ENCODE measurements around the gene MGLL.

MGLL gene

GRCh38 chr3:127746400-127747057, 75.8 kb downstream of the MGLL start:
- no peak for DNase-seq (ENCODE audit: low read depth, low spot score)
- no peak overlapping the region for H3K9ac ChIP-seq (ENCODE audit: insufficient read length)
- H3K9me3 ChIP-seq (ENCODE audit: low read depth, low read length): no peaks in the 10 kb centered on the region
- no peaks in the 10 kb centered on the region for H3K36me3 ChIP-seq (ENCODE audit: insufficient read depth, low read length)
- H3K27ac ChIP-seq: no peak overlapping the region
- H3K4me3 ChIP-seq: no peak overlapping the region
- TF ChIP-seq FOXP2 (optimal IDR thresholded peaks at IDR 0.05; ENCODE audit: control extremely low read depth, extremely low read length, insufficient read depth): no peak
- no peak for TF ChIP-seq EZH2 (IDR thresholded peaks at IDR 0.05)
- TF ChIP-seq POLR2AphosphoS5 (IDR thresholded peaks at IDR 0.05; ENCODE audit: borderline replicate concordance, low read depth, low read length): no peak

GRCh38 chr3:127745656-127746399, 76.5 kb downstream of the MGLL start:
- Histone ChIP-seq H3K36me3 (ENCODE audit: insufficient read depth, low read length) (no peaks in the 10 kb centered on the region), H3K27ac (no peak overlapping the region), H3K4me3 (no peak overlapping the region), H3K9me3 (ENCODE audit: low read depth, low read length) (no peaks in the 10 kb centered on the region), H3K9ac (ENCODE audit: insufficient read length) (no peak overlapping the region)
- TF ChIP-seq POLR2AphosphoS5 (IDR thresholded peaks at IDR 0.05; ENCODE audit: borderline replicate concordance, low read depth, low read length) (no peak), EZH2 (IDR thresholded peaks at IDR 0.05) (no peak), FOXP2 (optimal IDR thresholded peaks at IDR 0.05; ENCODE audit: control extremely low read depth, extremely low read length, insufficient read depth) (no peak)
- no peak for DNase-seq (ENCODE audit: low read depth, low spot score)

GRCh38 chr3:127744875-127745274, 77.4 kb downstream of the MGLL start:
- DNase-seq (ENCODE audit: low read depth, low spot score): no peak
- H3K9me3 ChIP-seq (ENCODE audit: low read depth, low read length): no peaks in the 10 kb centered on the region
- H3K36me3 ChIP-seq (ENCODE audit: insufficient read depth, low read length): no peaks in the 10 kb centered on the region
- TF ChIP-seq FOXP2 (optimal IDR thresholded peaks at IDR 0.05; ENCODE audit: control extremely low read depth, extremely low read length, insufficient read depth) (no peak), POLR2AphosphoS5 (IDR thresholded peaks at IDR 0.05; ENCODE audit: borderline replicate concordance, low read depth, low read length) (no peak), EZH2 (IDR thresholded peaks at IDR 0.05) (no peak)
- H3K27ac ChIP-seq: no peak overlapping the region
- H3K9ac ChIP-seq (ENCODE audit: insufficient read length): no peak overlapping the region
- H3K4me3 ChIP-seq: no peak overlapping the region

GRCh38 chr3:127744253-127744815, 78.0 kb downstream of the MGLL start:
- Histone ChIP-seq H3K4me3 (no peak overlapping the region), H3K27ac (no peak overlapping the region), H3K9me3 (ENCODE audit: low read depth, low read length) (no peaks in the 10 kb centered on the region), H3K9ac (ENCODE audit: insufficient read length) (no peak overlapping the region), H3K36me3 (ENCODE audit: insufficient read depth, low read length) (no peaks in the 10 kb centered on the region)
- no peak for DNase-seq (ENCODE audit: low read depth, low spot score)
- no peak for TF ChIP-seq EZH2 (IDR thresholded peaks at IDR 0.05)
- TF ChIP-seq FOXP2 (optimal IDR thresholded peaks at IDR 0.05; ENCODE audit: control extremely low read depth, extremely low read length, insufficient read depth): no peak
- no peak for TF ChIP-seq POLR2AphosphoS5 (IDR thresholded peaks at IDR 0.05; ENCODE audit: borderline replicate concordance, low read depth, low read length)

GRCh38 chr3:127743351-127744252, 78.7 kb downstream of the MGLL start:
- DNase-seq (ENCODE audit: low read depth, low spot score): no peak
- Histone ChIP-seq H3K9ac (ENCODE audit: insufficient read length) (no peak overlapping the region), H3K27ac (no peak overlapping the region), H3K9me3 (ENCODE audit: low read depth, low read length) (no peaks in the 10 kb centered on the region), H3K36me3 (ENCODE audit: insufficient read depth, low read length) (no peaks in the 10 kb centered on the region), H3K4me3 (no peak overlapping the region)
- TF ChIP-seq POLR2AphosphoS5 (IDR thresholded peaks at IDR 0.05; ENCODE audit: borderline replicate concordance, low read depth, low read length): no peak
- no peak for TF ChIP-seq FOXP2 (optimal IDR thresholded peaks at IDR 0.05; ENCODE audit: control extremely low read depth, extremely low read length, insufficient read depth)
- no peak for TF ChIP-seq EZH2 (IDR thresholded peaks at IDR 0.05)

GRCh38 chr3:127742580-127742979, 79.7 kb downstream of the MGLL start:
- no peak for DNase-seq (ENCODE audit: low read depth, low spot score)

GRCh38 chr3:127741690-127742089, 80.6 kb downstream of the MGLL start:
- no peak overlapping the region for H3K9ac ChIP-seq (ENCODE audit: insufficient read length)
- no peak overlapping the region for H3K4me3 ChIP-seq
- no peak for DNase-seq (ENCODE audit: low read depth, low spot score)
- TF ChIP-seq EZH2 (IDR thresholded peaks at IDR 0.05) (no peak), FOXP2 (optimal IDR thresholded peaks at IDR 0.05; ENCODE audit: control extremely low read depth, extremely low read length, insufficient read depth) (no peak), POLR2AphosphoS5 (IDR thresholded peaks at IDR 0.05; ENCODE audit: borderline replicate concordance, low read depth, low read length) (no peak)
- no peaks in the 10 kb centered on the region for H3K36me3 ChIP-seq (ENCODE audit: insufficient read depth, low read length)
- no peak overlapping the region for H3K27ac ChIP-seq
- H3K9me3 ChIP-seq (ENCODE audit: low read depth, low read length): no peaks in the 10 kb centered on the region

More at GRCh38 chr3:127742580-127742979, 79.7 kb downstream of the MGLL start:
- Histone ChIP-seq H3K9ac (ENCODE audit: insufficient read length) (no peak overlapping the region), H3K27ac (no peak overlapping the region), H3K36me3 (ENCODE audit: insufficient read depth, low read length) (no peaks in the 10 kb centered on the region), H3K4me3 (no peak overlapping the region), H3K9me3 (ENCODE audit: low read depth, low read length) (no peaks in the 10 kb centered on the region)
- TF ChIP-seq EZH2 (IDR thresholded peaks at IDR 0.05) (no peak), POLR2AphosphoS5 (IDR thresholded peaks at IDR 0.05; ENCODE audit: borderline replicate concordance, low read depth, low read length) (no peak), FOXP2 (optimal IDR thresholded peaks at IDR 0.05; ENCODE audit: control extremely low read depth, extremely low read length, insufficient read depth) (no peak)

All from SK-N-MC (cell line).